Right lobe of liver (tissue), 6 donors: ENCODE measurements around the gene EXOSC5. TPM values are rescaled to one million over a fixed set of nuclear protein-coding genes. Genes with fewer than 3 reads are reported as not detected.
"Not testable (repeated sequence)": the region's sequence is repeated elsewhere in the genome, so short reads cannot be mapped to it uniquely, and the experiment has no call there.

Source experiments
- ATAC-seq, 4 donors: fragments of 200-7000 bp; cut with Tn5 transposase; one replicate each; pipeline ENCODE4 v1.9.1; 2020; ENCODE audit warnings: mild to moderate bottlenecking in 4 of 4, moderate library complexity in 4 of 4
- DNase-seq, 3 donors: peaks; one replicate each; pipeline ENCODE4 v3.0.0-alpha.2; 2020
- H3K27ac ChIP-seq, 3 donors: fragments of 200-600 bp; one replicate each; pipeline ENCODE4 v1.8.0; 2022
- H3K27me3 ChIP-seq, 2 donors: fragments of 200-600 bp; one replicate each; pipeline ENCODE4 v1.8.0; 2022
- H3K36me3 ChIP-seq, 4 donors: fragments of 200-600 bp; sonication (generic) in 1 of 4; one replicate each; pipeline versions ENCODE4 v1.5.1 to v1.8.0; 2017 to 2022; ENCODE audit warnings: control low read depth in 1 of 4
- H3K4me1 ChIP-seq, 4 donors: fragments of 200-600 bp; sonication (generic) in 1 of 4; one replicate each; pipeline versions ENCODE4 v1.5.1 to v1.8.0; 2017 to 2022; ENCODE audit warnings: control low read depth in 1 of 4
- H3K4me3 ChIP-seq, 3 donors: fragments of 200-600 bp; one replicate each; pipeline ENCODE4 v1.8.0; 2022
- H3K9me3 ChIP-seq, 4 donors: fragments of 200-600 bp; sonication (generic) in 1 of 4; one replicate each; pipeline versions ENCODE4 v1.5.1 to v1.8.0; 2017 to 2022; ENCODE audit warnings: control low read depth in 1 of 4
- POLR2A ChIP-seq: fragments of 450-650 bp; IDR thresholded peaks from one replicate; pipeline ENCODE4 v1.6.1; 2017; ENCODE audit warnings: antibody characterized with exemption, mild to moderate bottlenecking
- WGBS: methylation state at CpG from one replicate; pipeline ENCODE4 v1.1.6; 2018; ENCODE audit warnings: low coverage, low lambda C conversion rate; ENCODE audit not compliant: insufficient coverage; ENCODE audit errors: missing lambda C conversion rate; 5-methylcytosine and 5-hydroxymethylcytosine counted together
- intact Hi-C, 2 donors: fragments of 100-400 bp; cut with DNase I; formaldehyde crosslinking; loops; one replicate each; pipeline versions ENCODE4 v1.11.2 to v1.14.1; 2022
- total RNA-seq, 6 experiments: library from RNA; depleted of rRNA in 2 of 6; stranded (reverse); fragments of >200 nt in 2 of 6; fragmentation: NEBNext Ultra II Directional in 3 of 6; extraction: Animal tissue kit (Norgen Biotek cat#: 25700) in 3 of 6; gene quantifications; one replicate each; pipeline versions ENCODE4 v1.1.0 to v1.2.4, GENCODE V29; 2016 to 2023
- TF ChIP-seq, protein P1 (sequence below), 4 donors: fragments of 200-600 bp in 3 of 4; fragments of 450-650 bp in 1 of 4; IDR thresholded peaks; one replicate each; pipeline versions ENCODE4 v1.5.1 to v1.8.0; 2016 to 2022; ENCODE audit warnings: antibody characterized with exemption in 4 of 4, mild to moderate bottlenecking in 2 of 4
- donor health status: DM: no; HTN: yes; CAD: no.
- donor health status: DM: no; HTN: no; CAD: no.
- donor health status: DM: no; HTN: no; CAD: no.
- donor health status: DM: no; HTN: yes; CAD: no.
- donor health status: DM: no; HTN: yes; CAD: no.

EXOSC5 gene
- total RNA-seq, 6 experiments from 2014 or later, result 6.1 to 26.6 (median 14.1) TPM

DNA sequence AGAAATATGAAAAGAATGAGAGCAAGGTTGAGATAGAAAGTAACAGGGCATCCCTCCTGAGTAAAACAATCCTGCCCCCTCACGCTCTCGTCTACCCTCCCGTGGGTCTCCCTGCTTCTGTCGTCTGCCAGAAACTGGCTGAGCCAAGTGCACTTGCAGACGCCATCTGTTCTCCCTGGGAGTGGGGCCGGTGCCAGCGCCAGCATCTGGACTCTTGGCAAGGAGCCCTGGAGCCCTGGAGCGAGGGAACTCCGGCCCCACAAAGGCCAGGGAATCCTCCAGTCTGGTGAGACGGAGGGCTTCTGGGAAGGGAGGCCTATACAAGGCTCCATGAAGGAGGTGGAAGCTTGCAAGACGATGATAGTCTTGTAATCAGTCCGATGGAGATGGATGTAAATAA, 23.2 kb downstream of the EXOSC5 start:
- H3K27me3 ChIP-seq, result no peaks in the 10 kb centered on the region
- no peaks in the 10 kb centered on the region for H3K36me3 ChIP-seq
- DNase-seq (peak in 1 of 3 donors; percentile 63), ATAC-seq (peak in 1 of 4 donors; percentile 36)
- peaks cover 0 to 12% (median 3%) of the 10 kb centered on the region in 4 donors for H3K4me1 ChIP-seq
- no peak overlapping the region for H3K27ac ChIP-seq
- 47% methylated on average over 9 of the region's 12 CpGs for WGBS
- H3K4me3 ChIP-seq, result no peak overlapping the region
- no peaks in the 10 kb centered on the region for H3K9me3 ChIP-seq
- intact Hi-C loops, result no loop called here
- TF ChIP-seq, protein P1, sequence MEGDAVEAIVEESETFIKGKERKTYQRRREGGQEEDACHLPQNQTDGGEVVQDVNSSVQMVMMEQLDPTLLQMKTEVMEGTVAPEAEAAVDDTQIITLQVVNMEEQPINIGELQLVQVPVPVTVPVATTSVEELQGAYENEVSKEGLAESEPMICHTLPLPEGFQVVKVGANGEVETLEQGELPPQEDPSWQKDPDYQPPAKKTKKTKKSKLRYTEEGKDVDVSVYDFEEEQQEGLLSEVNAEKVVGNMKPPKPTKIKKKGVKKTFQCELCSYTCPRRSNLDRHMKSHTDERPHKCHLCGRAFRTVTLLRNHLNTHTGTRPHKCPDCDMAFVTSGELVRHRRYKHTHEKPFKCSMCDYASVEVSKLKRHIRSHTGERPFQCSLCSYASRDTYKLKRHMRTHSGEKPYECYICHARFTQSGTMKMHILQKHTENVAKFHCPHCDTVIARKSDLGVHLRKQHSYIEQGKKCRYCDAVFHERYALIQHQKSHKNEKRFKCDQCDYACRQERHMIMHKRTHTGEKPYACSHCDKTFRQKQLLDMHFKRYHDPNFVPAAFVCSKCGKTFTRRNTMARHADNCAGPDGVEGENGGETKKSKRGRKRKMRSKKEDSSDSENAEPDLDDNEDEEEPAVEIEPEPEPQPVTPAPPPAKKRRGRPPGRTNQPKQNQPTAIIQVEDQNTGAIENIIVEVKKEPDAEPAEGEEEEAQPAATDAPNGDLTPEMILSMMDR (IDR thresholded peaks at IDR 0.05), result no peak
- no peak for TF ChIP-seq POLR2A

DNA sequence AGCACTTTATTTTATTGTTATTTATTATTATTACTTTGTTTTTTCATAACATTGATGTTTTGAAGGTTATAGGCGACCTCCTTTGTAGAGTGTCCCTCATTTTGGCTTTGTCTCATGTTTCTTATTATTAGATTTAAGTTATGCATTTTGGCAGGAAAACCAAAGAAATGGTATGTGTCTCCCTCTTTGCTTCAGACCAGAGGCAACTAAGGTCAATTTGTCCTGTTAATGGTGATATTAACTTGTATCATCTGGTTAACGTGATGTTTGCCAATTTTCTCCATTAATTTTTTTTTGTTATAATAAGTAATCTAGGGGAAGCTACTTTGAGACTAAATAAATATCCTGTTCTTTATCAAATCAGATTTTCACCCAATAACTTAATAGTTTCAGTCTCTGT, 24.7 kb downstream of the EXOSC5 start:
- Histone ChIP-seq H3K4me3 (no peak overlapping the region), H3K36me3 (no peaks in the 10 kb centered on the region), H3K9me3 (no peaks in the 10 kb centered on the region), H3K4me1 (peaks cover 0 to 17% (median 3%) of the 10 kb centered on the region in 4 donors), H3K27ac (no peak overlapping the region), H3K27me3 (no peaks in the 10 kb centered on the region)
- ATAC-seq, result no peak
- no peak for TF ChIP-seq POLR2A
- TF ChIP-seq, protein P1 (IDR thresholded peaks at IDR 0.05), result no peak
- DNase-seq, result no peak
- 78% methylated on average over 2 of the region's 2 CpGs for WGBS
- intact Hi-C loops, result no loop called here

DNA sequence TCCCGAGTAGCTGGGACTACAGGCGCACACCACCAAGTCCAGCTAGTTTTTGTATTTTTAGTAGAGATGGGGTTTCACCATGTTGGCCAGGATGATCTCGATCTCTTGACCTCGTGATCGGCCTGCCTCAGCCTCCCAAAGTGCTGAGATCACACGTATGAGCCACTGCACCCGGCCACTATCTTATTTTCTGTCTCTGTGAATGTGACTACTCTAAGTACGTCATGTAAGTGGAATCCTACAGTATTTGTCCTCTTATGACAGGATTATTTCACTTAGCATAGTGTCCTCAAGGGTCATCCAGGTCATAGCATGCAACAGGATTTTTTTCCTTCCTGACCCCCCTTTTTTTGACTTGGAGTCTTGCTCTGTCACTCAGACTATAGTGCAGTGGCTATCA, 25.6 kb downstream of the EXOSC5 start:
- DNase-seq (no peak), ATAC-seq (no peak)
- H3K9me3 ChIP-seq, result no peaks in the 10 kb centered on the region
- intact Hi-C loops, result no loop called here
- no peaks in the 10 kb centered on the region for H3K27me3 ChIP-seq
- H3K27ac ChIP-seq, result no peak overlapping the region
- no peaks in the 10 kb centered on the region for H3K36me3 ChIP-seq
- TF ChIP-seq POLR2A, result no peak
- TF ChIP-seq, protein P1 (IDR thresholded peaks at IDR 0.05), result no peak
- 92% methylated on average over 8 of the region's 8 CpGs for WGBS
- no peak overlapping the region for H3K4me3 ChIP-seq
- peaks cover 0 to 16% (median 3%) of the 10 kb centered on the region in 4 donors for H3K4me1 ChIP-seq

DNA sequence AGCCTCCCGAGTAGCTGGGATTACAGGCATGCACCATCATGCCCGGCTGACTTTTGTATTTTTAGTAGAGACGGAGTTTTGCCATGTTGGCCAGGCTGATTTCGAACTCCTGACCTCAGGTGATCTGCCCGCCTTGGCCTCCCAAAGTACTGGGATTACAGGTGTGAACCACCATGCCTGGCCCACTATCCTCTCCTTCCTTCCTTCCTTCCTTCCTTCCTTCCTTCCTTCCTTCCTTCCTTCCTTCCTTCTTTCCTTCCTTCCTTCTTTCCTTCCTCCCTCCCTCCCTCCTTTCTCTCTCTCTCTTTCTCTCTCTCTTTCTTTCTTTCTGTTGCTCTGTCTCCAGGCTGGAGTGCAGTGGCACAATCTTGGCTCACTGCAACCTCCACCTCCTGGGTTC, 26.0 kb downstream of the EXOSC5 start:
- H3K9me3 ChIP-seq, ATAC-seq, H3K36me3 ChIP-seq, DNase-seq, intact Hi-C loops, H3K27me3 ChIP-seq, H3K27ac ChIP-seq, H3K4me3 ChIP-seq: not testable (repeated sequence)
- H3K4me1 ChIP-seq, result peaks cover 0 to 12% (median 2%) of the 10 kb centered on the region in 4 donors
- 75% methylated on average over 1 of the region's 5 CpGs for WGBS

DNA sequence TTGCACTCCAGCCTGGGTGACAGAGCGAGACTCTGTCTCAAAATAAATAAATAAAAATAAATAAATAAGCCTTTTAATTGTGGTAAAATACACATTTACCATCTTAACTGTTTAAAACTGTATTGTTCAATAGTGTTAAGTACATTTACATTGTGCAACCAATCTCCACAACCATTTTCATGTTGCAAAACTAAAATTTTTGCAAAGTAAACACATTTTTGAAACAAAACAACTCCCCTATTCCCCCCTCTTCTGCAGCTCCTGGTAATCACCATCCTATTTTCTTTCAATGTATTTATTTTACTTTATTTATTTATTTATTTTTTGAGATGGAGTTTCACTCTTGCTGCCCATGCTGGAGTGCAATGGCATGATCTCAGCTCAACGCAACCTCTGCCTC, 27.4 kb downstream of the EXOSC5 start:
- 90% methylated on average over 2 of the region's 2 CpGs for WGBS
- Histone ChIP-seq H3K36me3 (no peaks in the 10 kb centered on the region), H3K4me3 (no peak overlapping the region), H3K9me3 (no peaks in the 10 kb centered on the region), H3K4me1 (peaks cover 0 to 5% (median 0%) of the 10 kb centered on the region in 4 donors), H3K27ac (no peak overlapping the region), H3K27me3 (no peaks in the 10 kb centered on the region)
- no peak for TF ChIP-seq POLR2A
- TF ChIP-seq, protein P1 (IDR thresholded peaks at IDR 0.05), result no peak
- ATAC-seq (no peak), DNase-seq (no peak)
- intact Hi-C loops, result no loop called here
